Endothelial cell of umbilical vein (primary cell): ENCODE data around the gene ANKRD13B. TPM values are rescaled to one million over a fixed set of nuclear protein-coding genes. Genes with fewer than 3 reads are reported as not detected.
A peak's percentile ranks its signal among the peaks of the same experiment; 100 is the strongest.

Source experiments
- BruUV-seq: library from RNA; stranded (reverse); fragments of 400-500 nt; replicated peaks from 2 replicates; lab custom pipeline; 2021; lab: Mats Ljungman, UMichigan
- CTCF ChIA-PET: fragments of 300-600, 350-600 bp; sonication (Branson Sonifier 250); formaldehyde crosslinking; loops from one replicate; lab custom pipeline; 2021; ENCODE audit warnings: antibody characterized with exemption, inconsistent platforms; lab: Charles Lee
- POLR2A ChIA-PET: fragments of 300-600, 350-600 bp; sonication (Branson Sonifier 250); formaldehyde crosslinking; loops from one replicate; lab custom pipeline; 2021; ENCODE audit warnings: antibody characterized with exemption, inconsistent platforms; lab: Charles Lee
- DNase-seq: peaks from one replicate; pipeline ENCODE4 v3.0.0-alpha.2; 2011; ENCODE audit warnings: low read depth, low spot score
- FAIRE-seq: peaks from 2 replicates; lab custom pipeline; 2011; peaks lifted over from hg19 to GRCh38; lab: Jason Lieb, UNC
- H2AFZ ChIP-seq: 2 replicates; pipeline ENCODE4 v1.6.0; 2012; ENCODE audit warnings: low read depth, low read length, control low read depth, inconsistent platforms
- H3K27ac ChIP-seq: 2 replicates; pipeline ENCODE4 v1.5.1; 2011; ENCODE audit warnings: low read depth, mild to moderate bottlenecking, control low read depth, low read length, moderate library complexity; ENCODE audit not compliant: insufficient read depth
- H3K27me3 ChIP-seq, 2 experiments: 2 replicates each; pipeline versions ENCODE4 v1.6.0 to v1.6.1; 2011; ENCODE audit warnings: low read length in 2 of 2, mixed read lengths in 1 of 2; ENCODE audit not compliant: control insufficient read depth in 2 of 2, insufficient read depth in 2 of 2
- H3K36me3 ChIP-seq, 2 experiments: 2 replicates in 1 of 2; 3 replicates in 1 of 2; pipeline ENCODE4 v1.5.1; 2011; ENCODE audit warnings: low read length in 2 of 2, mild to moderate bottlenecking in 1 of 2, moderate library complexity in 1 of 2; ENCODE audit not compliant: control insufficient read depth in 2 of 2, insufficient read depth in 2 of 2; ENCODE audit errors: extremely low read depth in 1 of 2
- H3K4me1 ChIP-seq: 3 replicates; pipeline ENCODE4 v1.5.1; 2011; ENCODE audit warnings: mild to moderate bottlenecking, low read length; ENCODE audit not compliant: control insufficient read depth, insufficient read depth; ENCODE audit errors: extremely low read depth
- H3K4me2 ChIP-seq: 2 replicates; pipeline ENCODE4 v1.6.1; 2011; ENCODE audit warnings: low read length, control low read depth, mixed read lengths; ENCODE audit not compliant: insufficient read depth
- H3K4me3 ChIP-seq, 3 experiments: fragments of 200-600 bp in 1 of 3; sonication (generic), shearing (Covaris generic) in 1 of 3; replicated peaks in 1 of 3; 2 replicates each; pipeline ENCODE4 v1.5.1; 2011 to 2016; ENCODE audit warnings: control low read depth in 3 of 3, low read length in 3 of 3, mild to moderate bottlenecking in 2 of 3, inconsistent platforms in 1 of 3, low read depth in 1 of 3, moderate library complexity in 1 of 3; ENCODE audit not compliant: insufficient read depth in 1 of 3
- H3K79me2 ChIP-seq: 2 replicates; pipeline ENCODE4 v1.6.0; 2012; ENCODE audit warnings: low read length, inconsistent platforms; ENCODE audit not compliant: control insufficient read depth, insufficient read depth
- H3K9ac ChIP-seq: replicated peaks from 2 replicates; pipeline ENCODE3; 2011; ENCODE audit warnings: low read length, control low read depth; ENCODE audit not compliant: insufficient read depth; ENCODE audit errors: extremely low read depth
- H3K9me1 ChIP-seq: replicated peaks from 3 replicates; pipeline ENCODE4 v1.6.0; 2011; ENCODE audit warnings: mild to moderate bottlenecking, low read length; ENCODE audit not compliant: control insufficient read depth, insufficient read depth; ENCODE audit errors: extremely low read depth
- H3K9me3 ChIP-seq: replicated peaks from 2 replicates; pipeline ENCODE4 v1.5.1; 2012; ENCODE audit warnings: low read length, inconsistent platforms; ENCODE audit not compliant: control insufficient read depth, insufficient read depth
- H4K20me1 ChIP-seq: replicated peaks from 2 replicates; pipeline ENCODE3; 2011; ENCODE audit warnings: mild to moderate bottlenecking, low read length; ENCODE audit not compliant: control insufficient read depth, insufficient read depth; ENCODE audit errors: extremely low read depth
- CTCF ChIP-seq, 2 donors: IDR thresholded peaks; 1 replicate in 1 of 2; 2 replicates in 1 of 2; pipeline ENCODE4 v1.5.1; 2011; ENCODE audit warnings: low read length in 2 of 2, mild to moderate bottlenecking in 2 of 2, moderate library complexity in 2 of 2, control low read depth in 1 of 2, inconsistent platforms in 1 of 2, low read depth in 1 of 2; ENCODE audit not compliant: insufficient read depth in 1 of 2; ENCODE audit errors: extremely low read depth in 1 of 2
- EZH2 ChIP-seq: IDR thresholded peaks from 2 replicates; pipeline ENCODE4 v1.6.1; 2012; ENCODE audit warnings: borderline replicate concordance, low read depth, mild to moderate bottlenecking, moderate library complexity, low read length, inconsistent platforms; ENCODE audit not compliant: severe bottlenecking
- FOS ChIP-seq: IDR thresholded peaks from 2 replicates; pipeline ENCODE4 v1.6.1; 2011; ENCODE audit warnings: mild to moderate bottlenecking, low read length, moderate library complexity, borderline replicate concordance; ENCODE audit not compliant: insufficient read depth
- GATA2 ChIP-seq: IDR thresholded peaks from 2 replicates; pipeline ENCODE4 v1.7.0; 2011; ENCODE audit warnings: low read depth, mild to moderate bottlenecking, moderate library complexity, mixed read lengths, low read length; ENCODE audit not compliant: insufficient read length, insufficient read depth
- JUN ChIP-seq: IDR thresholded peaks from 2 replicates; pipeline ENCODE4 v1.6.1; 2011; ENCODE audit warnings: borderline replicate concordance, low read depth; ENCODE audit not compliant: insufficient read length, insufficient read depth
- MAX ChIP-seq: IDR thresholded peaks from 2 replicates; pipeline ENCODE4 v1.6.1; 2011; ENCODE audit not compliant: insufficient read depth, insufficient read length
- MYC ChIP-seq: IDR thresholded peaks from one replicate; pipeline ENCODE4 v1.6.1; 2011; ENCODE audit warnings: mild to moderate bottlenecking, low read depth, low read length
- POLR2A ChIP-seq: IDR thresholded peaks from 2 replicates; pipeline ENCODE4 v1.6.1; 2012; ENCODE audit warnings: low read depth, mild to moderate bottlenecking, control low read depth, low read length
- POLR2AphosphoS5 ChIP-seq: IDR thresholded peaks from 2 replicates; pipeline ENCODE4 v1.6.1; 2012; ENCODE audit warnings: low read depth, mild to moderate bottlenecking, control low read depth, low read length, moderate library complexity; ENCODE audit not compliant: insufficient read depth
- dilution Hi-C: fragments of 300-500 bp; cut with MboI; formaldehyde crosslinking; loops from one replicate; pipeline ENCODE4 v1.15.0; 2019; ENCODE audit warnings: low sequenced_read_pairs; ENCODE audit not compliant: extremely low pct_ligation_motif_present
- intact Hi-C: fragments of 100-400 bp; cut with micrococcal nuclease; formaldehyde crosslinking; loops from one replicate; pipeline ENCODE4 v1.10.0; 2022
- polyA plus RNA-seq, 4 experiments: library from polyadenylated mRNA; depleted of rRNA in 3 of 4; stranded (reverse) in 3 of 4; unstranded in 1 of 4; fragments of >200 nt; gene quantifications; 2 replicates each; pipeline versions ENCODE4 v1.2.1 to v1.2.3, GENCODE V29; 2011 to 2012; ENCODE audit warnings: missing spikeins in 1 of 4
- total RNA-seq: library from RNA; stranded (reverse); gene quantifications from 2 replicates; pipeline ENCODE4 v1.2.3, GENCODE V29; 2021

ANKRD13B gene
- total and polyA plus RNA-seq, 2 donors (not counting 3 experiments of a cell fraction or from before 2014, with no cell fraction given) = 21.1 to 23.2 TPM

- ChIA-PET POLR2A (no interaction called here), CTCF (interaction anchor here (1.0 to 6.9 kb wide), 9 partner anchors 10 to 316 kb away, joined by 3 to 120 read pairs (median 14); partner anchors contain the start of genes ANKRD13B and SSH2)
- FAIRE-seq (no peak), DNase-seq (no peak)
- dilution Hi-C loops = no loop called here
- H3K36me3 ChIP-seq = peaks cover 0 to 1% of the 10 kb centered on the region in 2 experiments
- H3K9me3 ChIP-seq = no peaks in the 10 kb centered on the region
- TF ChIP-seq POLR2A (no peak), JUN (no peak), MYC (no peak), FOS (no peak), MAX (no peak), CTCF (IDR thresholded peaks at IDR 0.05; ENCODE audit: extremely low read depth in 1 of 2, insufficient read depth in 1 of 2, low read depth in 1 of 2, low read length in 2 of 2) (no peak), EZH2 (no peak), POLR2AphosphoS5 (no peak), GATA2 (no peak)
- intact Hi-C loops = loop anchor here (1.0 to 5.0 kb wide), 3 partner anchors 47 to 479 kb away; partner anchors contain the start of genes ABHD15 and TP53I13
- H3K9ac ChIP-seq = no peak overlapping the region
- H2AFZ ChIP-seq = no peak overlapping the region
- H4K20me1 ChIP-seq = no peaks in the 10 kb centered on the region
- TSS peak; percentile 47 for BruUV-seq
- H3K4me2 ChIP-seq = no peak overlapping the region
- peaks cover 31% of the 10 kb centered on the region for H3K4me1 ChIP-seq
- no peaks in the 10 kb centered on the region for H3K9me1 ChIP-seq
- H3K79me2 ChIP-seq = no peaks in the 10 kb centered on the region
- H3K27me3 ChIP-seq = no peaks in the 10 kb centered on the region
- no peak overlapping the region for H3K27ac ChIP-seq
- no peak overlapping the region for H3K4me3 ChIP-seq
These were observed 21.6 kb downstream of the ANKRD13B start for GRCh38 chr17:29614349-29615047.
